HG03139 (cell line): ENCODE measurements around the gene XPO4.
"Not testable (repeated sequence)": the region's sequence is repeated elsewhere in the genome, so short reads cannot be mapped to it uniquely, and the experiment has no call there.

Experiments used
- ATAC-seq: cut with Tn5 transposase; IDR thresholded peaks from one replicate; pipeline ENCODE4 v1.9.1; 2021; ENCODE audit not compliant: unreplicated experiment

XPO4 gene

DNA sequence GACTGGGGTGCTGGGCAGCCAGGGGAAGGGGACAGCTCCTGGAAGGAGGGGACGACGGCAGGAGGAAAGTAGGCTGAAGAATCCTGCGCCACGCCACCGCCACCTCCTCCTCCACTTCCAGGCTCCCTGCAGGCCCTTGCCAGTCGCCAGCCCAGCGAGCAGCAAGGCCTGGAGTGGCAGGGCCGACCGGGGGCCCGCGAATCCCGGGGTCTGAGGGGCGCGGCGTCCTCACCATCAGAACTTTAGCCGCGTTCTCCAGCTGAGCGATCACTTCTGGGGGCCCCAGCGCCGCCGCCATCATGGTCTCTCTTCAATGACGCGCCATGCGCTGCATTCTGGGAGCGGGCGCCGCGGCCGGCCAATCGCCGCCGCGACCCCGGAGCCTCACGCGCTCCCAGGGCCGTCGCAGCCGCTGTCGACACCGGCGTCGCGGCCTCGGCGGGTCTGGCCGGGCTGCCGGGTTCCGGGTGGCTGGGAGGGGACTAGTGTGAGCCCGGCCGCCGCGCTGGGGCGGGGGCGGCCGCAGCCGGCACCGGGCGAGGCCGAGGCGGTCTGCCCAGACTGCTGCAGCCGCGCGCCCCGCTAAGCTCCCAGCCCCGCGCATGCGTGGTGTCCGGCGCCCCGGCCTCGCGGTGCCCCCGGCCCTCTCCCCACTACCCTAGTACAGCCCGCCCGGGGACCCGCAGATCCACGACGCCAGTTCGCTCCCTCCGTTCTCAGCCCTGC is at the start of gene XPO4:
Gene XPO4 (minus strand): TSS at position 309 of the 726 bp plus-strand sequence. CDS start 8 bp downstream, at position 301.
- ATAC-seq, result peak; percentile 94

GRCh38 chr13:20948001-20948400 is 45.5 kb upstream of the XPO4 start:
- ATAC-seq, result not testable (repeated sequence)

- ATAC-seq, result no peak
These were observed 43.4 kb upstream of the XPO4 start for GRCh38 chr13:20945952-20946383.

DNA sequence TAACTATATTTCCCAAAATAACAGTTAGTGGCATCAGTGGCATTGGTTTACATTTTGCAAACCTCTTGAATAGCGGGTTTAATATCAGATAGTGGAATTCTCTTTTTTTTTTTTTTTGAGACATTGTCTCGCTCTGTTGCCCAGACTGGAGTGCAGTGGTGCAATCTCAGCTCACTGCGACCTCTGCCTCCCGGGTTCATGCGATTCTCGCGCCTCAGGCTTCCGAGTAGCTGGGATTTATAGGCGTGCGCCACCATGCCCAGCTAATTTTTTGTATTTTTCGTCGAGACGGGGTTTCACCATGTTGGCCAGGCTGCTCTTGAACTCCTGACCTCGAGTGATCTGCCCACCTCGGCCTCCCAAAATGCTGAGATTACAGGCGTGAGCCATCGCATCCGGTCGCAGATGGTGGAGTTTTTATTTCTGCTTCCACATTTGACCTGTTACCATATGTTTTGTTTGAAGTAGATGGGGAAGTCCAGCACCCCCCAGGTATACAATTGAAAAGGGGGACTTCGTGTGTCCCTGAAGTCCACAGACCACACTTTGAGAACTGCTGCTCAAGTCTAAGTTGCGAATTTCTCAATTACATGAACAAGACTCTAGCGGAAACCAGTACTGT is 40.5 kb upstream of the XPO4 start:
- ATAC-seq, result no peak

DNA sequence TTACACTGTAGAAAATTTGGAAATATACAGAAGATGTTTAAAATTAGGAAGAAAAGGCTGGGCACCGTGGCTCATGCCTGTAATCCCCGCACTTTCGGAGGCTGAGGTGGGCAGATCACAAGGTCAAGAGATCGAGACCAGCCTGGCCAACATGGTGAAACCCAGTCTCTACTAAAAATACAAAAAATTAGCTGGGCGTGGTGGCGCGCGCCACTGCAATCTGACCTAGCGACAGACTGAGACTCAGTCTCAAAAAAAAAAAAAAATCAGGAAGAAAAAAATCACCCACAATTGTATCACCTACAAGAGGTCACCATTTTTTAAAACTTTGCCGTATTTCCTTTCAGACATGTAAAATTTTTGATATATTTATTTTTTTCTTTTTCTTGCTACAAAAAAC is 38.0 kb upstream of the XPO4 start:
- ATAC-seq, result not testable (repeated sequence)

DNA sequence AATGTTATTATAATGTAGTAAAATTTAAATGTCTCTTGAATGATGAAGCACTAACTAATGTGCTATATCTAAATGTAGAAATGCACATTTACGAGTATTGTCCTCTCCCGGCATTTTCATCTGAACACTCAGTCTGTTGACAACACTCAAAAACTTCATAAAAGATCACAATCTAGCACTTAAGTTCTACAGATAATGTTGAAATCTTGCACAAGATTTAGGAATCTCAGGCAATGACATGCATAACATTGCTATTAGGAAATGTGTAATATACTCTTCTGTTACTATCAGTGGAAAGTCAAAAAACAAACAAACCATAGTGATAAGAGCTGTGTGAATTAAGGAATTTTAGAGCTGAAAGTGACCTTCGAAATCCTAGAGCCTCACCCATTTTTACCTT is 37.5 kb upstream of the XPO4 start:
- no peak for ATAC-seq

- ATAC-seq, result no peak
These were observed 37.1 kb upstream of the XPO4 start for GRCh38 chr13:20939662-20940061.

DNA sequence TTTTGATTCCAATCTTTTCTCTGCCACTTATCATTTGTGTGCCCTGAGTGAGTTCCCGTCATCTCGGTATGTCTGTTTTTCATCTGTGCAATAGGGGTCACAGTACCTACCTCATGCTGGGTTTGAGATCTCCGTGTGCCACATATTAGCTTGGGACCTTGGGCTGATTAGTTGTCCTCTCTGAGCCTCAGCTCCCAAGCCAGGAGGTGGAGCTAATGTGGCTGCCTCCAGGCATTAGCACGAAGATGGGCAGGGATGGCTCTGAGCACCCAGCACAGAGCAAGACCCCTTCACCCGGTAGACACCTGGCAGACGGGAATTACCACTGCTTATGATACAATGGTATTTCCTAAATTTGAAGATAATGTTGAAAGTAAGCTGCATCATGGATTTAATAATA is 35.8 kb upstream of the XPO4 start:
- ATAC-seq, result no peak

DNA sequence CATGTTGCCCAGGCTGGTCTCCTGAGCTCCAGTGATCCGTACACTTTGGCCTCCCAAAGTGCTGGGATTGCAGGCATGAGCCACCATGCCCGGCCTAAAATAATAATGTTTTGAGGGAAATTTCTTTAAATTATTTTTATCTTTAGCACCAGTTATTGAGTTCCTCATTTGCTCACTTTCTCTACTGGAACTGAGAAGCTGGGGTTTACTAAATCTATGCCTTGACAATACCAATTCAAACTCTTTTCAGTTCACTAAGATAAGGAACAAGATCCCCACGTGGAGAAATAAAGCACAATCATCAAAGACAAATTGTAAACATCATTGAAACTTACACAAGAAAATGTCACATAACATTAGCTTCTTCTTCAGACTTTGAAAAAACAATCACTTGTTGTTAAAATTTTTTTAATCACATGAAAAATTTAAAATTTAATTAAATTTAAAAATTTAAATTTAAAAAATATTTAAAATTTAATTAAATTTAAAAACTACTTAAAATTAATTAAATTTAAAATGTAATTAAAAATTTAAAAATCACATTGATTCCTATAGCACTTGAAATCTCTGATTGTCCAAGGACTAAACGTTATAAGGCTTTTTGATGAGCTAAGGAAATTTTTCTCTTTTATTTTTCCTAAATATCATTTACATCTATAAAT is 25.2 kb upstream of the XPO4 start:
- no peak for ATAC-seq

- not testable (repeated sequence) for ATAC-seq
These were observed 22.8 kb upstream of the XPO4 start for GRCh38 chr13:20925395-20925790.

- no peak for ATAC-seq
These were observed 22.3 kb upstream of the XPO4 start for GRCh38 chr13:20924758-20925394.

- ATAC-seq, result no peak
These were observed 20.7 kb upstream of the XPO4 start for GRCh38 chr13:20923272-20923671.

GRCh38 chr13:20921572-20921971 is 19.0 kb upstream of the XPO4 start:
- ATAC-seq, result no peak

- ATAC-seq, result not testable (repeated sequence)
These were observed 13.1 kb upstream of the XPO4 start for GRCh38 chr13:20915676-20916075.

DNA sequence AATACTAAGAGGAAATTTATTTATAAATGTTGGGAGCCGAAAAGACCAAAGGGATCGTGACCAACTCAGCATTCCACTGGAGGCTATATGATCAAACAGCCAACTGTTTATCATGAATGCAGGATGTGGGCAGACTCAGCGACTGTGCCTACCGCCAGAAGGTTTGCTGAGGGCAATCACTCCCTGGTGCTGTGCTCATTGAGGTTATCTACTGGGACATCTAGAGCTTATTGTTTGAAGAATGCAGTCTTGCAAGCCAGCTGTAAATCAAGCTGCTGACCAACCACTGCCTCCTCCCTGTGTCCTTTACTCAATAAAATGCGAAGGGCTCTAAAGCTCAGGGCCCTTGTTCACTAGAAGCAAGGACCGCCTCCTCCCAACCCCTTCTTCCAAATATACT is 8.5 kb upstream of the XPO4 start:
- ATAC-seq, result no peak

DNA sequence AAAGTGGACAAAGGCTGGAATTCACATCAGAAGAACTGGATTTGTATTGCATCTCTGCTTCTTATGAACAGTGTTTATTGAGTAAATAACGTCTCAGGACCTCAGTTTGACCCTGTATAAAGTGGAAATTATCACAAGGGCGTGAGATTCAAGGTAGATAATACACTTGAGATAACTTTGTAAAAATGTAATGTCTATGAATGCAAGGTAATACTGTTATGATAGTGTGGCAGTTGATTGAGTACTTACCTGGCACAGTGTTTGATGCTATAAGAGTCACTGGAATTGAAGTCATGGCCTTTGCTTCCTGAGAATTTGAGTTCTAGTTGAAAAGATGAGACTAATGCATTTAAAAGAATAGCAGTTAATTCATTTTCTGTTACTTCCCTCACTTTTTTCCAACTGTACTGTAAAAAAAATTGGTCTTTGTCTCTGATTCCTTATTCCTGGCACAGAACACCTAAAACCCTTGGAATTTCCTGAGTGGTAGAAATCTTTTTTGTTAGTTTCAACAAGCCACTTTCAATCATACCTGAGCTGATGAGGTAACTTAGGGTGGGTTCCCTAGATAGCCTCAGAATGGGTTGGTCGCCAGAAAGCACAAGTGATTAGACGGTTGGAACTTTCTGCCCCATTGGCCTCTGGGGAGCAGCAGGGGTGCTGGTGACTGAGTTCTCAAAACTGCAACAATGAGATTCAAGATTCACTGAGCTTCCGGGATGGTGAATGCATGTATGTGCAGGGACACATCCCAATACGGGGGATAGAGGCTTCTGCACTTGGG is 6.4 kb upstream of the XPO4 start:
- no peak for ATAC-seq

GRCh38 chr13:20904908-20905307 is 2.4 kb upstream of the XPO4 start:
- no peak for ATAC-seq

DNA sequence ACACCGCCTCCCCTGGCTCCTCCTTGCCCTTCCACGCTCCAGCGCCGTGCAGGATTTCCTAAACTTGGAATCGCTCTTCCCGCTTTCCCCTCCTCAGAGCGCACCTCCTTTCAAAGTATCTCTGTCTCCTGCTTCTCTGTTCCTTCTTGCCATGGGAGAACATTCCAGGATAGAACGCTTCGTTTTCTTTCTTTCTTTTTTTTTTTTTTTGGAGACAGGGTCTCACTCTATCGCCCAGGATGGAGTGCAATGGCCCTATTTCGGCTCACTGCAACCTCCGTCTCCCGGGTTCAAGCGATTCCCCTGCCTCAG is 574 bp upstream of the XPO4 start:
- ATAC-seq, result no peak

- ATAC-seq, result peak; percentile 25
These were observed 693 bp downstream of the XPO4 start for GRCh38 chr13:20901668-20902437.

- no peak for ATAC-seq
These were observed 8.3 kb downstream of the XPO4 start for GRCh38 chr13:20894245-20894644.
